Prostate gland (tissue), 2 donors: Measurements from ENCODE around the gene FDXACB1. TPM values are rescaled to one million over a fixed set of nuclear protein-coding genes. Genes with fewer than 3 reads are reported as not detected.

Experiments used
- small RNA-seq, 2 donors: library from RNA; depleted of rRNA; stranded (forward); fragments of <200 nt; gene quantifications; one replicate each; pipeline ENCODE3, GENCODE V24; 2016
- total RNA-seq, 2 donors: library from RNA; depleted of rRNA; stranded (reverse); fragments of >200 nt; gene quantifications; one replicate each; pipeline ENCODE4 v1.1.0, GENCODE V29; 2016

The FDXACB1 gene
- total RNA-seq, 2 donors from 2014 or later, result 2.7 to 7.6 TPM

Small RNA genes lying within 50 kb of the gene (small RNA-seq; reads per million reads assigned to genes)
- gene C11orf52, result 0 reads per million in 2 donors
- gene GNG5P3, result 0 reads per million in 2 donors
- gene RNA5SP351, result 0 reads per million in 2 donors
- gene RPL37AP8, result 0 to 0.20 reads per million in 2 donors

Other genes with a start within 250 kb of the FDXACB1 start
- gene PPP2R1B, start 112.8 kb downstream of the FDXACB1 start, total RNA-seq, result 10 to 100 TPM; 15.4 to 41.4 TPM
- gene ALG9, start 7.6 kb downstream of the FDXACB1 start, total RNA-seq, result 10 to 100 TPM; 24.9 to 26.5 TPM
- gene CFAP68, start 376 bp upstream of the FDXACB1 start, total RNA-seq, result 10 to 100 TPM; 42.2 to 46.2 TPM
- gene CRYAB, start 32.6 kb upstream of the FDXACB1 start, total RNA-seq, result 10 to 100 TPM; 59.0 to 80.1 TPM
- under 1 TPM in 1 of 2 donors, not detected in 1; 0.85 TPM for gene HSPB2, start 33.6 kb upstream of the FDXACB1 start, total RNA-seq
- gene C11orf52, start 39.7 kb upstream of the FDXACB1 start, total RNA-seq, result 10 to 100 TPM; 13.2 to 31.5 TPM
- 10 to 100 TPM; 32.9 to 35.2 TPM for gene DIXDC1, start 58.2 kb upstream of the FDXACB1 start, total RNA-seq
- gene DLAT, start 146.2 kb upstream of the FDXACB1 start, total RNA-seq, result 10 to 100 TPM; 19.9 to 21.2 TPM
- gene PIH1D2, start 194.9 kb upstream of the FDXACB1 start, total RNA-seq, result 10 to 100 TPM in 1 of 2 donors, 1 to 10 TPM in 1; 1.1 to 13.7 TPM
- 10 to 100 TPM; 11.8 to 16.8 TPM for gene NKAPD1, start 195.1 kb upstream of the FDXACB1 start, total RNA-seq
- gene TIMM8B, start 207.6 kb upstream of the FDXACB1 start, total RNA-seq, result 10 to 100 TPM; 43.1 to 49.5 TPM
- 100 to 1,000 TPM in 1 of 2 donors, 10 to 100 TPM in 1; 91.6 to 107 TPM for gene SDHD, start 207.7 kb upstream of the FDXACB1 start, total RNA-seq